Naive B cell (primary cell): ENCODE measurements around the gene TAX1BP1. TPM values are rescaled to one million over a fixed set of nuclear protein-coding genes. Genes with fewer than 3 reads are reported as not detected.

Experiments
- ATAC-seq, 2 donors: fragments of 150-1000 bp; cut with Tn5 transposase; 2 replicates each; pipeline ENCODE4 v1.10.0; 2021; ENCODE audit warnings: low read depth in 2 of 2, mild to moderate bottlenecking in 2 of 2, moderate library complexity in 2 of 2
- DNase-seq: peaks from one replicate; pipeline ENCODE4 v3.0.0; 2022
- H3K27ac Mint-ChIP-seq, 6 donors: one replicate each; pipeline ENCODE4 v1.8.0; 2020 to 2022; ENCODE audit warnings: mild to moderate bottlenecking in 6 of 6, mixed read lengths in 6 of 6, moderate library complexity in 5 of 6, inconsistent platforms in 2 of 6
- H3K27me3 Mint-ChIP-seq, 3 donors: one replicate each; pipeline ENCODE4 v1.8.0; 2021 to 2022; ENCODE audit warnings: mixed read lengths in 3 of 3, mild to moderate bottlenecking in 1 of 3
- H3K36me3 Mint-ChIP-seq, 2 donors: one replicate each; pipeline ENCODE4 v1.8.0; 2020 to 2022; ENCODE audit warnings: mixed read lengths in 2 of 2, inconsistent platforms in 1 of 2, mild to moderate bottlenecking in 1 of 2
- H3K4me1 Mint-ChIP-seq, 3 donors: one replicate each; pipeline ENCODE4 v1.8.0; 2020 to 2022; ENCODE audit warnings: mixed read lengths in 3 of 3, inconsistent platforms in 1 of 3, mild to moderate bottlenecking in 1 of 3, moderate library complexity in 1 of 3
- H3K4me3 Mint-ChIP-seq, 8 donors: one replicate each; pipeline ENCODE4 v1.8.0; 2020 to 2022; ENCODE audit warnings: mild to moderate bottlenecking in 8 of 8, mixed read lengths in 8 of 8, moderate library complexity in 8 of 8, inconsistent platforms in 2 of 8
- H3K9me3 Mint-ChIP-seq, 7 donors: one replicate each; pipeline ENCODE4 v1.8.0; 2020 to 2022; ENCODE audit warnings: mixed read lengths in 7 of 7, mild to moderate bottlenecking in 5 of 7, inconsistent platforms in 2 of 7, moderate library complexity in 1 of 7
- polyA plus RNA-seq, 6 donors: library from polyadenylated mRNA; unstranded; fragments of 300-500 nt; fragmentation: Illumina TruSeq; gene quantifications; one replicate each; pipeline ENCODE4 v1.2.3, GENCODE V29; 2021; ENCODE audit warnings: low read depth in 6 of 6

The TAX1BP1 gene
- polyA plus RNA-seq, 6 donors from 2014 or later: 89.4 to 111 (median 100) TPM

- ATAC-seq (no peak), DNase-seq (no peak)
- no peaks in the 10 kb centered on the region for H3K9me3 Mint-ChIP-seq
- peaks cover 0 to 6% (median 5%) of the 10 kb centered on the region in 3 donors for H3K4me1 Mint-ChIP-seq
- H3K27ac Mint-ChIP-seq: no peak overlapping the region
- H3K4me3 Mint-ChIP-seq: no peak overlapping the region
- H3K36me3 Mint-ChIP-seq: peaks cover 13 to 17% of the 10 kb centered on the region in 2 donors
- no peaks in the 10 kb centered on the region for H3K27me3 Mint-ChIP-seq
Observed at GRCh38 chr7:27808626-27809025, 68.7 kb downstream of the TAX1BP1 start.

- no peaks in the 10 kb centered on the region for H3K27me3 Mint-ChIP-seq
- H3K36me3 Mint-ChIP-seq: peaks cover 17 to 18% of the 10 kb centered on the region in 2 donors
- H3K9me3 Mint-ChIP-seq: no peaks in the 10 kb centered on the region
- H3K27ac Mint-ChIP-seq: peak overlapping the region in 1 of 6 donors; percentile 49
- DNase-seq (no peak), ATAC-seq (no peak)
- peak overlapping the region in 1 of 8 donors; percentile 1 for H3K4me3 Mint-ChIP-seq
- H3K4me1 Mint-ChIP-seq: peaks cover 0 to 6% (median 5%) of the 10 kb centered on the region in 3 donors
Observed at GRCh38 chr7:27810186-27810585, 70.2 kb downstream of the TAX1BP1 start.

DNA sequence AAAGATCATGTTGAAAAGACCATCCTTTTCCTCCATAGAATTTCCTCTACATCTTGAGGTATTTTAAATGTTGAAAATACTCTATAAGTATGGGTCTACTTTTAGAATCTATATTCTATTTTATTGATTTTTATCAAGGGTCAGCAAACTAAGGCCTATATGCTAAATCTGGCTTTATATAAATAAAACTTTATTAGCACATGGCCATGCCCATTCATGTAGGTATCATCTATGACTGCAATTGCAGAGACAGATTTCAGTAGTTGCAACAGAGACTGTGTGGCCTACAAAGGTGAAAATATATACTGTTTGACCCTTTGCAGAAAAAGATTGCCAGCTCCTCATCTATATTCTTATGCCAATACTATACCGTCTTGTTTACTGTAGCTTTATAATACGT lies 72.7 kb downstream of the TAX1BP1 start:
- ATAC-seq: no peak

GRCh38 chr7:27822245-27822644 lies 82.3 kb downstream of the TAX1BP1 start:
- H3K36me3 Mint-ChIP-seq: peaks cover 5 to 20% of the 10 kb centered on the region in 2 donors
- no peak overlapping the region for H3K27ac Mint-ChIP-seq
- H3K4me1 Mint-ChIP-seq: no peaks in the 10 kb centered on the region
- H3K4me3 Mint-ChIP-seq: no peak overlapping the region
- no peaks in the 10 kb centered on the region for H3K9me3 Mint-ChIP-seq
- H3K27me3 Mint-ChIP-seq: no peaks in the 10 kb centered on the region
- ATAC-seq (no peak), DNase-seq (no peak)

More for the DNA sequence above, 72.7 kb downstream of the TAX1BP1 start:
- Mint-ChIP-seq H3K27me3 (no peaks in the 10 kb centered on the region), H3K4me3 (no peak overlapping the region), H3K4me1 (peaks cover 0 to 6% (median 5%) of the 10 kb centered on the region in 3 donors), H3K27ac (peak overlapping the region in 1 of 6 donors; percentile 76), H3K36me3 (peaks cover 18 to 25% of the 10 kb centered on the region in 2 donors), H3K9me3 (no peaks in the 10 kb centered on the region)
- no peak for DNase-seq

DNA sequence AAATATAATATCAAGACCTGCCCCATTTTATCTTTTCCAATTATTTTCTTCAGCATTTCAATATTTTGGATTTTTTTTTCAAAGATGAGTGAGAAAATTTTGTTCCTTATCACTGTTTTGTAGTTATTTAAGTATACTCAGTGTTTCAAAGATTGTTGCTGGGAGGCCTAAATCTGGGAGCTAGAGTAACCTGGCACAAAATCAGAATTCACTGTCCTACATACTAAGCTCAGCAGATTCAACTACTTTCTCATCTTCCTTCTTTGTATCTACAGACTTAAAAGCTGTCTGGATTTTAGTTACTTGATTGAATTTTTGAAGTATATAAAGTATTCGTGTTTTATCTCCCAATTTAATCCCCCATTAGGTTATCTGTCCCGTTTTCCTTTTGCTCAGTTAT lies 85.9 kb downstream of the TAX1BP1 start:
- Mint-ChIP-seq H3K4me1 (no peaks in the 10 kb centered on the region), H3K4me3 (no peak overlapping the region), H3K36me3 (no peaks in the 10 kb centered on the region), H3K27ac (peak overlapping the region in 1 of 6 donors; percentile 67), H3K9me3 (no peaks in the 10 kb centered on the region), H3K27me3 (no peaks in the 10 kb centered on the region)
- DNase-seq (no peak), ATAC-seq (no peak)

- peak overlapping the region in 2 of 6 donors; percentile 67 to 91 for H3K27ac Mint-ChIP-seq
- H3K36me3 Mint-ChIP-seq: no peaks in the 10 kb centered on the region
- H3K27me3 Mint-ChIP-seq: no peaks in the 10 kb centered on the region
- DNase-seq (no peak), ATAC-seq (no peak)
- no peak overlapping the region for H3K4me3 Mint-ChIP-seq
- no peaks in the 10 kb centered on the region for H3K9me3 Mint-ChIP-seq
- H3K4me1 Mint-ChIP-seq: no peaks in the 10 kb centered on the region
Observed at GRCh38 chr7:27826357-27826756, 86.4 kb downstream of the TAX1BP1 start.

GRCh38 chr7:27834179-27834921 lies 94.4 kb downstream of the TAX1BP1 start:
- Mint-ChIP-seq H3K36me3 (peaks cover 12 to 32% of the 10 kb centered on the region in 2 donors), H3K4me3 (peak overlapping the region in 1 of 8 donors; percentile 58)
- ATAC-seq: no peak

DNA sequence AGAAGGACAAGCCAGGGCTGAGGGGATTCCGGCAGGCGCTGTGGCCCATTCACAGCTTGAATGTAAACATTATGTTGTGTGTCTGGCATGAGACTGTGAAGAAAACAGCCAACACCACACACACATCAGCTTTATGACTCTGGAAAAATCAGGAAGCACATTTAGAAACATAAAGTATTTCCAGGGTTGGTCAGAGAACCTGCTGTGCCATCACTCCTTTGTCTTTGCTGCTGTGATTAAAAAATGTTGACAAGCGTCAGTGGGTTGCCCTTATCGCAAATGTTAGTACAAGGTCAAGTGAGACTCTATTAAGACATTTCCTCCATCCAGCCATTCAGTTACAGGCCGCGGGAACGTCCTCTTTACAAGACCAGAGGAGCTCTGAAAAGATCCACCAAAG lies 95.4 kb downstream of the TAX1BP1 start:
- Mint-ChIP-seq H3K36me3 (peaks cover 12 to 32% of the 10 kb centered on the region in 2 donors), H3K27ac (peak overlapping the region in 1 of 6 donors; percentile 82), H3K4me1 (peaks cover 3 to 9% (median 5%) of the 10 kb centered on the region in 3 donors), H3K4me3 (no peak overlapping the region), H3K27me3 (no peaks in the 10 kb centered on the region), H3K9me3 (no peaks in the 10 kb centered on the region)
- DNase-seq (no peak), ATAC-seq (no peak)

More at GRCh38 chr7:27834179-27834921, 94.4 kb downstream of the TAX1BP1 start:
- Mint-ChIP-seq H3K4me1 (peaks cover 3 to 7% (median 5%) of the 10 kb centered on the region in 3 donors), H3K27me3 (no peaks in the 10 kb centered on the region), H3K27ac (peak overlapping the region in 4 of 6 donors; percentile 58 to 82 (median 74)), H3K9me3 (no peaks in the 10 kb centered on the region)
- DNase-seq: no peak

GRCh38 chr7:27836536-27836935 lies 96.6 kb downstream of the TAX1BP1 start:
- DNase-seq (no peak), ATAC-seq (no peak)
- H3K9me3 Mint-ChIP-seq: no peaks in the 10 kb centered on the region
- H3K27ac Mint-ChIP-seq: peak overlapping the region in 3 of 6 donors; percentile 54 to 79 (median 70)
- H3K36me3 Mint-ChIP-seq: peaks cover 12 to 32% of the 10 kb centered on the region in 2 donors
- H3K4me3 Mint-ChIP-seq: no peak overlapping the region
- peaks cover 3 to 13% (median 5%) of the 10 kb centered on the region in 3 donors for H3K4me1 Mint-ChIP-seq
- no peaks in the 10 kb centered on the region for H3K27me3 Mint-ChIP-seq

DNA sequence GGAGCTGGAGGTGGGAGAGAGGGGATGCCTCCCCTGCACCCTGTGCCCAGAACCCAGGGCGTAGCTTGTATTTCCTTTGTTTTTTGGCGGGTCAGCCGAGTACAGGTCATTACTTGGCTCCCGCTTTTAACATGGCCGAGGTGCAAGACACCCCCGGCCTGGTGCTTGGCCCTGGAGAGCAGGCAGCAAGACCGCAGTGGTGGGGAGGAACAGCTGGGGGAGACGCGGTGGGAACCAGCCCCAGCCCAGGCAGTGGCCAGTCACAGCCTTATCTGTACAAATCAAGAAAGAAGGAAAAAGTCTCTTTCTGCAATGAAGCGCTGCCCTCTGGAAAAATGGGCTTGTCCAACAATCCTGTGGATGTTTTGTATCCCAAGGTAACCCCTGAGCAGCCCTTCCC lies 99.1 kb downstream of the TAX1BP1 start:
- H3K4me1 Mint-ChIP-seq: peaks cover 3 to 13% (median 5%) of the 10 kb centered on the region in 3 donors
- H3K27me3 Mint-ChIP-seq: no peaks in the 10 kb centered on the region
- ATAC-seq (no peak), DNase-seq (no peak)
- peaks cover 12 to 32% of the 10 kb centered on the region in 2 donors for H3K36me3 Mint-ChIP-seq
- peak overlapping the region in 3 of 6 donors; percentile 6 to 62 (median 16) for H3K27ac Mint-ChIP-seq
- no peaks in the 10 kb centered on the region for H3K9me3 Mint-ChIP-seq
- H3K4me3 Mint-ChIP-seq: no peak overlapping the region

DNA sequence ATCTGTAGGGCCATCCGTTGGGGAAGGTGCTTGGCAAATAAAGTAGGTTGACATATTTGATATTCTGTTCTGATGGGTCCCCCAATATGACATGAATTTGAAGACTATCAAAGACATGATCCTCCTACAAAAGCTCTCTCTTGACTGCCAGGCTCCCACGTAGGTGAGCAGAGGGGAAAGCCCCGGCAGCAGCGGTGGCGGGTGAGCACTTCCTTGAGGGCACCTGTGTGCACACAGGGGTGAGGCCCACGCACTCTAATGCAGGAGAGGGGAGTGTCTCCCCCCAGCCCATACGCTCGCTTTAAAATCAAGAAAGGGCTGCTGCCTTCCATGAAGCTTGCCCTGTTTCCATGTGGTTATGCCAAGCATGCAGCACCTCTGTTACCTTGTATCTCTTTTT lies 100.4 kb downstream of the TAX1BP1 start:
- peaks cover 3 to 10% (median 5%) of the 10 kb centered on the region in 3 donors for H3K4me1 Mint-ChIP-seq
- ATAC-seq (no peak), DNase-seq (no peak)
- no peaks in the 10 kb centered on the region for H3K9me3 Mint-ChIP-seq
- H3K4me3 Mint-ChIP-seq: peak overlapping the region in 1 of 8 donors; percentile 15
- peaks cover 12 to 25% of the 10 kb centered on the region in 2 donors for H3K36me3 Mint-ChIP-seq
- H3K27ac Mint-ChIP-seq: peak overlapping the region in 2 of 6 donors; percentile 6 to 79
- no peaks in the 10 kb centered on the region for H3K27me3 Mint-ChIP-seq

DNA sequence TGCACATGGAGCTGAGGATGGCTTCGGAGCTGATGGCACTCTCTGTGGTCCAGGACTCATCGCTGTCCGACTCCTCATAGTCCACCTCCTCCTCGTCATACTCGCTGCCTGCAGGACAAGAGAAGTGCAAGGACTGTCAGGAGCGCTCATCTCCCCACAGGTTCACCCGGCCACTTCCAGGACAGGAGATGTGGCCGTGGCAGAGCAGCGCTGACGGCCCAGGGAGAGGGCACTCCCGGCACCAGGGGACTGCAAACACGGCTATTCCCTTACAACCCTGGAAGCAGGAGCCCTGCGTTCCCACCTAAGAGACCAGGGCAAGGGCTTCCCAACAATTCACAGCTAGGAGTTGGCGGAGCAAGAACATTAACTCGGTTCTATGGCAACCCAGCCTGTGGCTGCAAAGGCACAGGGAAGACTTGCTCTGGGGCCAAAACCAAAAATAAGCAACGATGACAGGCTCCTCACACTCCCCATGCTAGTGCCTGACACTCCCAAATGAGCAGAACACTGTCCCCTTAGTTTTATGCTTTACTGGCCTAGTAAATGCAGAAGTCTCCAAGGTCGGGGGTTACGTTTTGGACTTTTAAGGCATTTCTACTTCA lies 100.9 kb downstream of the TAX1BP1 start:
- Mint-ChIP-seq H3K36me3 (peaks cover 12 to 23% of the 10 kb centered on the region in 2 donors), H3K9me3 (no peaks in the 10 kb centered on the region), H3K4me1 (peaks cover 3 to 12% (median 5%) of the 10 kb centered on the region in 3 donors), H3K27me3 (no peaks in the 10 kb centered on the region), H3K27ac (peak overlapping the region in 3 of 6 donors; percentile 16 to 57 (median 56)), H3K4me3 (peak overlapping the region in 1 of 8 donors; percentile 6)
- no peak for ATAC-seq
- no peak for DNase-seq

GRCh38 chr7:27842094-27842692 lies 102.2 kb downstream of the TAX1BP1 start:
- H3K4me3 Mint-ChIP-seq: no peak overlapping the region
- peaks cover 3 to 10% (median 5%) of the 10 kb centered on the region in 3 donors for H3K4me1 Mint-ChIP-seq
- no peak for ATAC-seq
- DNase-seq: no peak
- H3K27me3 Mint-ChIP-seq: no peaks in the 10 kb centered on the region
- no peaks in the 10 kb centered on the region for H3K9me3 Mint-ChIP-seq
- H3K27ac Mint-ChIP-seq: peak overlapping the region in 2 of 6 donors; percentile 26 to 69
- peaks cover 5 to 9% of the 10 kb centered on the region in 2 donors for H3K36me3 Mint-ChIP-seq
